ENCODE results near the gene ZNF667.

The ZNF667 gene
- total RNA-seq: 0.21 to 0.24 reads per million in 2 donors

DNA sequence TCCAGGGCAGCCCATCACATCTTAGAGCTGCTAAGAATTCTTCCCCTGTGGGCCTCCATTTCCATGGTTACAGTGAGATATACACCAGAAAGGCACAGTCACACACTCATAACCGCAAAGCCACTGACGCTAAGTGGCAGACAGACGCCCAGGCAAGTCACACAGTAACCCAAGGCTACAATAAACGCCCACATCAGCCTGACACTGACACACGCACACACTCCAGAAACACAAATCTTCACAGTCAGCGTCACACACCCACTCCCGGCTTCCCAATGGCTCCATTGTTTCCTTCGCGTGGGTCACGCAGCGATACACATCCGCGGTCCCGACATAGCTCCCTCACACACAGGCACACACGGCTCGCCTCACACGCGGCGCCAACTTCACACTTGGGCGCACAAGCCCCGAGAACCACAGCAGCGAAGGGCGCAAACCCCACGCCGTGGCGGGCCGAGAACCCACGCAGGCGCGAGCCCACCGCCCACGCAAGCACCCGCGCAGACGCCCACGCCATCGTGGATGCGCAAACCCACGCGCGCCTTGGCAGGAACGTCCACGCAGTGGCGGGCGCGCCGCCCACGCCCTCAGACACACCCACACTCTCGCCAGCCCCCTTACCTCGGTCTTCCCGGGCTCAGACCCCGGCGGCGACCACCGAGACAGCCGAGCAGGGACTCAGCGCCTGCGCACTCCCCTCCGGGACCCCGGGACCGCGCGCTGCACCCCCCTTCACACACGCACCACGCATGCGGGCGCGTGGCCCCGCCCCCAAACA lies at the start of gene ZNF667:
TSS of gene ZNF667 (minus strand) at position 695 of the 778 bp plus-strand sequence. CDS start 14,975 bp downstream, outside the sequence.
- DNase-seq: no peak

- DNase-seq: no peak
Observed at GRCh38 chr19:56525214-56525860, 48.2 kb upstream of the ZNF667 start.

GRCh38 chr19:56508290-56508778 lies 31.2 kb upstream of the ZNF667 start:
- DNase-seq: no peak

DNA sequence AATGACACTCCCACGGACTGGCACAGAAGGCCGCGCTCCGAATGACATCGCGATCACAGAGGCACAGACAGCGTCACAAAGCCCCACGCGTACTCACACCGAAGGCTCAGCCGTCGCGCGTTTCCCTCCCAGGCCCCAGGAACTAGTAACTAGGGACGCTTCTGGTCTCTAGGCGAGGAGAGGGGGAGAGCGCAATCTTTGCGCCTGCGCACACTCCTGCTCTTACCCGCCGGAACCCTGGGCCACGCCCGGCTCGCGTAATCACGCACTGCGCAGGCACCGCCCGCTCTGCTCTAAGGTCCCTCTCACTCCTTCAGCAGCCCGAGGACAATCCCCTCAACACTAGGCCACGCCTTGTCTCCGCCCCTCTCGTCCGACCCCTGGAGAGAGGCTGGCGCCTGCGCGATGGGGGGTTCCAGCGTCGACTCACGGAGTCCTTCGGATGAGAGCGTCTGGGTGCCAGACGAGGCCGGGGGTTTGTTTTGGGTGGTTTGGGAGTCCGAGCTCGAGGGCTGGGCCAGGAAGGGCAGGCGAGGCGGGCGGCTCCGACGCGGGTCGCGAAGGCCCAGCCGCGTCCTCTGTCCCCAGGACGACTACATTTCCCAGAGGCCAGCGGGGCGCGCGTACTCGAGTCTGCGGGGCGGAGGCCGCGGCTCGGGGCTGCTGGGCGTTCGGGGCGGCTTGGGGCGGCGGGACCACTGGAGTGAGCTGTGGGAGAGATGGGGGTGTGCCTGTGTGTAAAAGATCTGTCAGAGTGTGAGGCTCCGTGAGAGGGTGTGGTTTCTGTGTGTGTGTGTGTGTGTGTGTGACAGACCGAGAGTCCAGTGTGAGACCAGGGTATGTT lies 30.5 kb upstream of the ZNF667 start, which contains the start of gene ZNF471:
TSS of gene ZNF471 (plus strand) at position 410 of the 844 bp plus-strand sequence. CDS start 3,717 bp downstream, outside the sequence.
- DNase-seq: peak; percentile 65

- DNase-seq: no peak
Observed at GRCh38 chr19:56504581-56504980, 27.4 kb upstream of the ZNF667 start.

- DNase-seq: no peak
Observed at GRCh38 chr19:56491399-56491798, 14.3 kb upstream of the ZNF667 start.

DNA sequence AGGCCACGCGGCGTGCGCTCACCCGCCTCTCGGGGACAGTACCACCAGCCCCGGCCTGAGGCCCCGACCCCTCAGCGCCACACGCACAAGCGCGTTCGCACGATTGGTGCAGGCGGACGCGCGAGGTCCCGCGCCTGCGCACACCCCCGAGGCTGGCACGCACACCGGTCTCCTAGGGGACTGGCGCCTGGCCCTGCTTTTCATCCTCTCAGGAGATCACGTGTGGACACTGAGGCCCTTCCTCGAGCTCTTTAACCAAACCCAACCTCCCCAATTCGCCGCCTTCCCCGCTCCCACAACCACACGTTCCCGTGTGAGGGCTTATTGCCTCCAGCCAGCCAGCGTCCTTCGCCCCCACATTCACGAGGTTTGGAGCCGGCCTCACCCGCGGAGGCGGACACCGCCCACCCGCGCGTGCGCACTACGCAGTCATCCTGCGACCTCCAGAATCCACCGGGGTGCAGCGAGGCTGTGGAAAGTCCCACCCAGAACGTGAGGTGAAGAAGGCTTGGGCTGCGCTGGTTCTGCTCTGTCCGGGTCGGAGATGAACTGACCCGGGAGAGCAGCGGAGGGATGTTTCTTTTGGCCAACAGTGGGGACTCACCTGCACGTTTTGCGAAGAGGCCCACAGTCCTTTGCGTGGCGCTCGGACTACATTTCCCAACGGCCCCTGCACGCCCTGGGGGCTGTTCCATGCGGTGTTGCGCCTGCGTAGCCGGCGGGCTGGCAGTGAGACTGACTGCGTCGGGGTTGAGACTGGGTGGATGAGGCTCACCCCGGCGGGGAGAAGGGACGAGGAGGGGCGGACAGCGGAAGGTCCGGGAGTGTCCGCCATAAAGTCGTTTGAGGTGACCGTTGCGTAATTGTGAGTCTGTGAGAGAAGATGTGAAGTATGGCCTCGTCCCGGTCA lies 539 bp upstream of the ZNF667 start:
- DNase-seq: no peak

DNA sequence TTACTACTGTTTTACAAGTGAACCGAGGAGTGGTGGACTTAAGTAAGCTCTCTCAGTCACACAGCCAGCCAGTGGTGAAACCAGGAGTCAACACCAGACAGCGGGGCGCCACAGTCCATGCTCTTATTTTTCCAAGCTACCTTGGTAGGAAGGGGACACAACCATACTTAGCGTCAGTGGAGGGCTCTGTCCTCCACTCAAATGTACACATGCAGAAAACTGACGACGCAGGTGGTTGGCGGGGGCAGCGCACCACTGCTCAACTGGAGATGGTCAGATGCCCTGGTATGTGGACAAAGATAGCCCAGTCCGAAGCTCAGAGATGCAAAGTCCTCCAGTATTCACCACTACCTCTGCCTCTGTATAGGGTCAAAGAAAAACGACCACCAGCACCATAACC lies 1.1 kb downstream of the ZNF667 start:
- DNase-seq: no peak

GRCh38 chr19:56474308-56474707 lies 2.8 kb downstream of the ZNF667 start:
- no peak for DNase-seq

DNA sequence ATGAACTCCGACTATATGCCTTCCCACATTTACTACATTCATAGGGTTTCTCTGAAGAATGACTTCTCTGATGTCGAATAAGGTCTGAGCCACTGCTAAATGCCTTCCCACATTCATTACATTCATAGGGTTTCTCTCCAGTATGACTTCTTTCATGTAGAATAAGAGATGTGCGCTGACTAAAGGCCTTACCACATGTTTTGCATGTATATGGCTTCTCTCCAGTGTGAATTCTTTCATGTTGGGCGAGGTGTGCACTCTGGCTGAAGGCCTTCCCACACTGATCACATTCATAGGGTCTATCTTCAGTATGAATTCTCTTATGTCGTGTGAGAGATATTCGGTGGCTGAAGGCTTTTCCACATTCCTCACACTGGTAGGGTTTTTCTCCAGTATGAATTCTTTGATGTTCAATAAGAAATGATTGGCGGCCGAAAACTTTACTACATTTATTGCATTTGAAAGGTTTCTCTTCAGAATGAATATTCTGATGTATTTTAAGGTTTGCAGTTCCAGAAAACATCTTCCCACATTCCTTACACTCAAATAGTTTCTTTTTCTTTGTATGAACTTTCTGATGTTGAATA lies 35.8 kb downstream of the ZNF667 start:
- no peak for DNase-seq

DNA sequence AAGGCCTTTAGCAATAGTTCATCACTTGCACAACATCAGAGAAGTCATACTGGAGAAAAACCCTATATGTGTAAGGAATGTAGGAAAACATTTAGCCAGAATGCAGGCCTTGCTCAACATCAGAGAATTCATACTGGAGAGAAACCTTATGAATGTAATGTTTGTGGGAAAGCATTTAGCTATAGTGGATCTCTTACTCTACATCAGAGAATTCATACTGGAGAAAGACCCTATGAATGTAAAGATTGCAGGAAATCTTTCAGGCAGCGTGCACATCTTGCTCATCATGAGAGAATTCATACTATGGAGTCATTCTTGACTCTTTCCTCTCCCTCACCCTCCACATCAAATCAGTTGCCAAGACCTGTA lies 53.2 kb downstream of the ZNF667 start:
- DNase-seq: no peak

DNA sequence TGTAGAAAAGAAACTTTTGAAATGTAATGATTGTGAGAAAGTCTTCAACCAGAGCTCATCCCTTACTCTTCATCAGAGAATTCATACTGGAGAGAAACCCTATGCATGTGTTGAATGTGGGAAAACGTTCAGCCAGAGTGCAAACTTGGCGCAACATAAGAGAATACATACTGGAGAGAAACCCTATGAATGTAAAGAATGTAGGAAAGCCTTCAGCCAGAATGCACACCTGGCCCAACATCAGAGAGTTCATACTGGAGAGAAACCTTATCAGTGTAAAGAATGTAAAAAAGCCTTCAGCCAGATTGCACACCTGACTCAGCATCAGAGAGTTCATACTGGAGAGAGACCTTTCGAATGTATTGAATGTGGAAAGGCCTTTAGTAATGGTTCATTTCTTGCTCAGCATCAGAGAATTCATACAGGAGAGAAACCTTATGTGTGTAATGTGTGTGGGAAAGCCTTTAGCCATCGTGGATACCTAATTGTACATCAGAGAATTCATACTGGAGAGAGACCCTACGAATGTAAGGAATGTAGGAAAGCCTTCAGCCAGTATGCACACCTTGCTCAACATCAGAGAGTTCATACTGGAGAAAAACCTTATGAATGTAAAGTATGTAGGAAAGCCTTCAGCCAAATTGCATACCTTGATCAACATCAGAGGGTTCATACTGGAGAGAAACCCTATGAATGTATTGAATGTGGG lies 53.7 kb downstream of the ZNF667 start:
- DNase-seq: no peak

DNA sequence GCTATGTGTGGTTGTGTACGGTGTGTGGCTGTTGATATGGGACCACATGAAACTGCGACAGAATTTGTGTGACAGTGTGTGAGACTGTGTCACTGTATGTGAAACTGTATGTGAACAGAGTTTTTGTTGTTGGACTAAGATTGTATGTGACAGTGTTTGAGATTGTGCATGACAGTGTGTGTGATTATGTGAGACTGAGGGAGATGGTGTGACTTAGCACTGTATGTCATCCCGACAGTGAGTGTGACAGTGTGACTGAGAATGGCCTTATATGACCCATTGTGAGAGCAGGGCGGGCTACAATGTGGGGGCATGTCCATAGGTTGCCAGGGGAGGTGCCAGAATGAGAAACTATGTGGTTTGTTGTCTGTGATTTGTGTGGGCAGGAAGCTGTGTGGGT lies 72.1 kb downstream of the ZNF667 start:
- DNase-seq: no peak

GRCh38 chr19:56404705-56405056 lies 72.5 kb downstream of the ZNF667 start:
- no peak for DNase-seq

DNA sequence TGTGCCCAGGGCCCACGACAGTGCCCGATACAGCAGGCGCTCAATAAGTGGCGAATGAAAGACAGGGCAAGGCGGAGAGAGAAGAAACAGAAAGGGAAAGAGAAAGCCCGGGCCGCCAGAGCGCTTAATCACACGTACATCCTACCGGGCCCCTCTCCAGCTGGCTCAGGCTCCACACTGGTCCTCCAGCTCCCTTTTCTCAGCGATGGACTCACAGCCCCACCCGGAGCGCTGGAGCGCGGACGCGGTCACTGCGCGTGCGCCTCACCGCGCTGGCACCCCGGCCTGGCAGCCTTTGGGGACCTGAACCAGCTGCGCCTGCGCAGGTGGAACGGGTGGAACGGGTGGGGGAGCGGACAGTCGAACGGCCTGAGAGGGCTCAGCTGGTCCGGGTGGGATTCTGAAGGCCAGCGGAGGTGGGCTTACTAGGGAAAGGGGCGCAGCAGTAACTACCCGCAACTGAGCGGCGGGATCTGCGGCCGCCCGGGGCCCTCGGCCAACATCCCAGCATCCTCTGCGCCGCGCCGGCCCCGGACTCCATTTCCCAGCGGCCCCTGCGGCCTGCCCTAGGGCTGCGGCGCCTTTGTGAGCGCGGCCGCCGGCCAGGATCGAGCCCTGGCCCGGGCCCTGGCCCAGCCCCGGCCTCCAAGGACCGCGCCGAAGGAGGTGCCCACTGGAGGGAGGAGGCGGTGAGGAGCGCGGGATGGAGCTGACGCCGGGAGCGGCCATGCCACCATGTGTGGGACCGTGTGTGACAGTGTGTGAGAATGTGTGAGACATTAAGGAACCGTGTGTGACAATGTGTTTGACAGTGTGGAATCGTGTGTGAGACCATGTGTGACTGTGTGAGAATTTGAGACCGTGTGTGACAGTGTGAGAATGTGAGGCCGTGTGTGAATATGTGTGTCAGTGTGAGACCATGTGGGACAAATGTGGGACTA lies 73.1 kb downstream of the ZNF667 start, which contains the start of gene ZNF583:
TSS of gene ZNF583 (plus strand) at position 569 of the 941 bp plus-strand sequence. CDS start 2,783 bp downstream, outside the sequence.
- peak; percentile 84 for DNase-seq

GRCh38 chr19:56403261-56403660 lies 73.9 kb downstream of the ZNF667 start:
- no peak for DNase-seq

DNA sequence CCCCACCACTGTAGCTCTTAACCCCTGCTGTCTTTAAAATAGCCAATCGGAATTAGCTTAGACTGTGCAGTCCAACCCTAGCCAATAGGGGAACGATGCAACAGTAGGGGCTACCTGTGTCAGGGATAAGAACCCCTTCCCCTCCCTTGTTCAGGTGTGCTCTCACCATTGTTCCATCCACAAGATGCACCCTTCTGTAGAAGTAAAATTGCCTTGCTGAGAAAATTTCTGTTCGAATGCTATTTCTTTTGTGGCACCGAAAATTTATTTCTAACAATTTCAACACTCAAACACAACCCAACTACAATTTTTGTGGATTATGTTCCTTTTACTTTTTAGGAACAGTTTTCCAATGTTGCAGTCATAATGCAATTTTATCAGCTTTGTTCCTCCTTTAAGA lies 76.7 kb downstream of the ZNF667 start:
- DNase-seq: no peak

GRCh38 chr19:56398809-56399208 lies 78.3 kb downstream of the ZNF667 start:
- DNase-seq: no peak
